Measurements from ENCODE around the gene MIA.

- no peak for TF ChIP-seq CTCF (IDR thresholded peaks at IDR 0.05; ENCODE audit: low read length)
- no peak for TF ChIP-seq EZH2 (IDR thresholded peaks at IDR 0.05; ENCODE audit: borderline replicate concordance, low read length)
Observed at GRCh38 chr19:40802300-40803169, 27.2 kb downstream of the MIA start.

Data from OCI-LY1 (cell line).